Cardiac fibroblast (primary cell): Measurements from ENCODE around the gene EML6.

Experiments used
- DNase-seq, 2 donors: peaks; one replicate each; pipeline versions ENCODE4 v3.0.0 to v3.0.0-alpha.2; 2010; ENCODE audit warnings: low read depth in 2 of 2
- H3K4me3 ChIP-seq, 2 donors: replicated peaks in 1 of 2; 1 replicate in 1 of 2; 2 replicates in 1 of 2; pipeline ENCODE4 v1.5.1; 2011; ENCODE audit warnings: low read depth in 2 of 2, low read length in 2 of 2, mild to moderate bottlenecking in 2 of 2, moderate library complexity in 1 of 2
- TF ChIP-seq, protein P1 (sequence below): IDR thresholded peaks from one replicate; pipeline ENCODE4 v1.5.1; 2011; ENCODE audit warnings: low read depth, mild to moderate bottlenecking, low read length, inconsistent platforms

Gene EML6

DNA sequence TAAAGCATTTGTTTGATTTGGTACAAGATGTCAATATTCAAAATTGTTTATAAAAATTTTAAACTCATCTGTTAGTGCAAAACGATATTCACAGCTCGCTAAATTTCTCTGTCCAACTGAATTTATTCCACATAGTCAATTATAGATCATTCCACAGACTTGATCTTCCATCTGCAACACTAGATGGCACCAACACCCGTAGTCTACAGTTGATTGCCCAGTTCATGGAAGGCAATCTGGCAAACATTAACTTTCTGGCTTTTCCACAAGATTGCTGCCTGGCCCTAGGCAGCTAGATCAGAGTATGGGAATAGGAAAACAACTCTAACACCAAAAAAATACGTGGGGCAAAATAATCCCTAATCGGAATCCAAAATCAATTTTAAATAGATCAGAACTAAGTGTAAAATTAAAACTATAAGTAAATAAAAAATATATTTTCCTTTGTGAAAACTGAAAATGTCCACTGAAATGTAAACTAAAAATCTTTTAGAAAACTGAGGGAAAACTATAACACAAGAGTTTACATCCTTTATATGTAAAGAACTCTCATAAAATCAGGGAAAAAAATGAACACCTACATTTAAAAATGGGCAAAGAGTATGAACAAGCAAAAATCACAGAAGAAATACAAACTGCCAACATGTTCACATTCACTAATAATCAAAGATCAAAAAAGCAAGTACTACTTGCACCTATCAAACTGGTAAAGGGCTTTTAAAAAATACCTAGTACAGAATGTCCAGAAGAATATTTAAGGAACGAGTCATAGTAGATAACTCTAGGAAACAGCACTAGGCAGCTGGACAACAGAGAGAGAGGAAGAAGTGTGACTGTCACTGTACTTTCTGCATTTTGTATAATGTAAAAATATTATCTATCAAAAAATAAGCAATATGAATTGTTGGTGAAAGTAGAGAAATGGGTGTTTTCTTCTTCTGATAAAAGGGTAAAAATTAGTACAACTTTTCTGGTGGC lies 291.8 kb downstream of the EML6 start:
- DNase-seq = peak; percentile 76 to 84
- TF ChIP-seq, protein P1, sequence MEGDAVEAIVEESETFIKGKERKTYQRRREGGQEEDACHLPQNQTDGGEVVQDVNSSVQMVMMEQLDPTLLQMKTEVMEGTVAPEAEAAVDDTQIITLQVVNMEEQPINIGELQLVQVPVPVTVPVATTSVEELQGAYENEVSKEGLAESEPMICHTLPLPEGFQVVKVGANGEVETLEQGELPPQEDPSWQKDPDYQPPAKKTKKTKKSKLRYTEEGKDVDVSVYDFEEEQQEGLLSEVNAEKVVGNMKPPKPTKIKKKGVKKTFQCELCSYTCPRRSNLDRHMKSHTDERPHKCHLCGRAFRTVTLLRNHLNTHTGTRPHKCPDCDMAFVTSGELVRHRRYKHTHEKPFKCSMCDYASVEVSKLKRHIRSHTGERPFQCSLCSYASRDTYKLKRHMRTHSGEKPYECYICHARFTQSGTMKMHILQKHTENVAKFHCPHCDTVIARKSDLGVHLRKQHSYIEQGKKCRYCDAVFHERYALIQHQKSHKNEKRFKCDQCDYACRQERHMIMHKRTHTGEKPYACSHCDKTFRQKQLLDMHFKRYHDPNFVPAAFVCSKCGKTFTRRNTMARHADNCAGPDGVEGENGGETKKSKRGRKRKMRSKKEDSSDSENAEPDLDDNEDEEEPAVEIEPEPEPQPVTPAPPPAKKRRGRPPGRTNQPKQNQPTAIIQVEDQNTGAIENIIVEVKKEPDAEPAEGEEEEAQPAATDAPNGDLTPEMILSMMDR = peak; percentile 48
- H3K4me3 ChIP-seq = no peak overlapping the region

DNA sequence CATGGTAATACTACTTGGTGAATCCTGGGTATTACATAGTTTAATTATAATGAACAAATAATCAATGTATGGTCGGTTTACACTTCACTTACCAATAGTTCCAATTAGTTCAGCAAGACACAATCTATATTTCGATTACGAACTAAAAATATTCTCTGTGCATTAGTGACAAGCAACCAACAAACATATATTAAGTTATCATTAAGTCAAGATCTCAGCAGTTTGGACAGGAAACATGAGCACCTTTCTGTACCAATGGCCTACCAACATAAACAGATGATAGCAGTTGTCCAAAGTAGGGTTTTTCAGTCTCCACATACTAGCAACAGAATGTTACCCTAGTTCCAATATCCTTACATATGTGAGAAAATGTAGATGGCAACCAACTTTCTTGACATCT lies 294.0 kb downstream of the EML6 start:
- H3K4me3 ChIP-seq = no peak overlapping the region
- DNase-seq = no peak
- TF ChIP-seq, protein P1 = no peak

GRCh38 chr2:55017880-55018279 lies 294.4 kb downstream of the EML6 start:
- no peak for DNase-seq
- TF ChIP-seq, protein P1 = no peak
- no peak overlapping the region for H3K4me3 ChIP-seq

DNA sequence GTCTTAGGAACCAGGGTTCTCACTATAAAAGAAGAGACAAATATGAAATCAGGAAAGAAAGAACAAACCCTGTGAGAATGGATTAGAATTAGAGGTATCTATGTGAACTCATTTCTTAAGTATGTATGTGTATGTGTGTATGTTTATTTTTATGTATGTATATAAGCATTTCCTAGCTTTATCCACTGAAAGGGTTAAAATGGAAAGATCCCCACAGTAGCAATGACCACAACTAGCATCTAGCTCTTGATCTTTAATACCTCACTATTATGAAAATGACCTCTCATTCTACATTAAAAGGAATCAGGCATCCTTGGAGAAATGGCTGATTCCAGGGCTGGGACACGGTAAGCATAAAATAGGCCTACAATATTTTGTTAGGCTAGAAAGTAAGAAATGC lies 295.2 kb downstream of the EML6 start:
- TF ChIP-seq, protein P1 = no peak
- DNase-seq = no peak
- no peak overlapping the region for H3K4me3 ChIP-seq

GRCh38 chr2:55019526-55020258 lies 296.2 kb downstream of the EML6 start:
- TF ChIP-seq, protein P1 = no peak
- H3K4me3 ChIP-seq = no peak overlapping the region
- peak in 1 of 2 donors; percentile 56 for DNase-seq
